IPS DF 6.9 (cell line): ENCODE measurements around the gene SRPRA.
A peak's percentile ranks its signal among the peaks of the same experiment; 100 is the strongest.
"Not testable (repeated sequence)": the region's sequence is repeated elsewhere in the genome, so short reads cannot be mapped to it uniquely, and the experiment has no call there.

Experiments used
- DNase-seq: peaks from one replicate; pipeline ENCODE4 v3.0.0-alpha.2; 2013; ENCODE audit warnings: low read depth, low spot score
- H3K27ac ChIP-seq: one replicate; pipeline ENCODE4 v1.5.1; 2013; ENCODE audit warnings: low read length, control low read depth
- H3K27me3 ChIP-seq: 2 replicates; pipeline ENCODE4 v1.6.1; 2013; ENCODE audit warnings: mild to moderate bottlenecking, low read length; ENCODE audit not compliant: control insufficient read depth, insufficient read depth
- H3K36me3 ChIP-seq: 2 replicates; pipeline ENCODE4 v1.6.1; 2013; ENCODE audit warnings: low read length; ENCODE audit not compliant: control insufficient read depth, insufficient read depth
- H3K4me1 ChIP-seq: 2 replicates; pipeline ENCODE4 v1.6.1; 2013; ENCODE audit warnings: low read length; ENCODE audit not compliant: control insufficient read depth, insufficient read depth
- H3K4me3 ChIP-seq: 2 replicates; pipeline ENCODE4 v1.5.1; 2013; ENCODE audit warnings: mild to moderate bottlenecking, low read length
- H3K9me3 ChIP-seq: 2 replicates; pipeline ENCODE4 v1.6.1; 2013; ENCODE audit warnings: low read length, inconsistent platforms; ENCODE audit not compliant: control insufficient read depth, insufficient read depth
- WGBS: extraction: QIAGEN DNeasy Blood & Tissue Kit; methylation state at CpG from one replicate; pipeline ENCODE4 v1.1.7; 2013; ENCODE audit warnings: mixed read lengths, missing lambda C conversion rate; ENCODE audit not compliant: insufficient read length, insufficient coverage; 5-methylcytosine and 5-hydroxymethylcytosine counted together

The SRPRA gene

GRCh38 chr11:126268708-126269579 is at the start of gene SRPRA, which contains the start of gene FOXRED1:
TSS of gene SRPRA (minus strand) at chr11:126268895. CDS start at chr11:126268804, 91 bp downstream.
TSS of gene FOXRED1 (plus strand) at chr11:126269154. CDS start at chr11:126269207, 53 bp downstream.
- Histone ChIP-seq H3K27me3 (no peaks in the 10 kb centered on the region), H3K36me3 (peaks cover 39% of the 10 kb centered on the region; the same call in 1 of the 2 replicates), H3K27ac (no peak within 1 kb of the TSS), H3K4me1 (no peaks in the 10 kb centered on the region; the same call in 1 of the 2 replicates), H3K4me3 (peak within 1 kb of the TSS; percentile 82), H3K9me3 (no peaks in the 10 kb centered on the region)
- WGBS: no CpG with 5 or more reads among the region's 64 CpGs
- peak; percentile 96 for DNase-seq

GRCh38 chr11:126317756-126318573 is 49.3 kb upstream of the SRPRA start:
- WGBS: no CpG with 5 or more reads among the region's 14 CpGs
- no peak for DNase-seq
- H3K27ac ChIP-seq: no peak overlapping the region
- H3K9me3 ChIP-seq: no peaks in the 10 kb centered on the region
- no peaks in the 10 kb centered on the region for H3K36me3 ChIP-seq
- H3K4me3 ChIP-seq: no peak overlapping the region
- no peaks in the 10 kb centered on the region for H3K27me3 ChIP-seq
- H3K4me1 ChIP-seq: no peaks in the 10 kb centered on the region

- Histone ChIP-seq H3K36me3 (no peaks in the 10 kb centered on the region), H3K4me3 (no peak overlapping the region), H3K27me3 (no peaks in the 10 kb centered on the region), H3K4me1 (no peaks in the 10 kb centered on the region), H3K27ac (no peak overlapping the region), H3K9me3 (no peaks in the 10 kb centered on the region)
- no CpG with 5 or more reads among the region's 1 CpG for WGBS
- DNase-seq: no peak
Observed at GRCh38 chr11:126317432-126317755, 48.7 kb upstream of the SRPRA start.

GRCh38 chr11:126313826-126314225 is 45.1 kb upstream of the SRPRA start:
- DNase-seq: no peak

GRCh38 chr11:126312961-126313360 is 44.3 kb upstream of the SRPRA start:
- Histone ChIP-seq H3K9me3 (no peaks in the 10 kb centered on the region), H3K27ac (no peak overlapping the region), H3K4me3 (no peak overlapping the region), H3K27me3 (no peaks in the 10 kb centered on the region), H3K4me1 (no peaks in the 10 kb centered on the region), H3K36me3 (0 out of 2 replicates have a peak, but pooled peaks cover 2% of the 10 kb centered on the region)
- WGBS: no CpG with 5 or more reads among the region's 8 CpGs
- no peak for DNase-seq

More at GRCh38 chr11:126313826-126314225, 45.1 kb upstream of the SRPRA start:
- H3K4me1 ChIP-seq: no peaks in the 10 kb centered on the region
- 0 out of 2 replicates have a peak, but pooled peaks cover 2% of the 10 kb centered on the region for H3K36me3 ChIP-seq
- no peak overlapping the region for H3K27ac ChIP-seq
- H3K9me3 ChIP-seq: no peaks in the 10 kb centered on the region
- WGBS: no CpG with 5 or more reads among the region's 5 CpGs
- H3K27me3 ChIP-seq: no peaks in the 10 kb centered on the region
- H3K4me3 ChIP-seq: no peak overlapping the region

GRCh38 chr11:126311401-126312291 is 43.0 kb upstream of the SRPRA start:
- Histone ChIP-seq H3K36me3 (0 out of 2 replicates have a peak, but pooled peaks cover 2% of the 10 kb centered on the region), H3K27me3 (no peaks in the 10 kb centered on the region), H3K9me3 (no peaks in the 10 kb centered on the region), H3K27ac (no peak overlapping the region), H3K4me3 (no peak overlapping the region), H3K4me1 (no peaks in the 10 kb centered on the region)
- no CpG with 5 or more reads among the region's 14 CpGs for WGBS
- no peak for DNase-seq

- no peak for DNase-seq
- 0 out of 2 replicates have a peak, but pooled peaks cover 2% of the 10 kb centered on the region for H3K36me3 ChIP-seq
- no peak overlapping the region for H3K27ac ChIP-seq
- H3K27me3 ChIP-seq: no peaks in the 10 kb centered on the region
- no peaks in the 10 kb centered on the region for H3K4me1 ChIP-seq
- no peaks in the 10 kb centered on the region for H3K9me3 ChIP-seq
- no peak overlapping the region for H3K4me3 ChIP-seq
- no CpG with 5 or more reads among the region's 6 CpGs for WGBS
Observed at GRCh38 chr11:126310992-126311310, 42.3 kb upstream of the SRPRA start.

- Histone ChIP-seq H3K9me3 (no peaks in the 10 kb centered on the region), H3K36me3 (0 out of 2 replicates have a peak, but pooled peaks cover 2% of the 10 kb centered on the region), H3K4me1 (no peaks in the 10 kb centered on the region), H3K27ac (no peak overlapping the region), H3K27me3 (no peaks in the 10 kb centered on the region), H3K4me3 (no peak overlapping the region)
- WGBS: no CpG with 5 or more reads among the region's 12 CpGs
- peak; percentile 63 for DNase-seq
Observed at GRCh38 chr11:126310200-126310991, 41.7 kb upstream of the SRPRA start.

GRCh38 chr11:126308771-126309170 is 40.1 kb upstream of the SRPRA start:
- not testable (repeated sequence) for H3K4me1 ChIP-seq, DNase-seq, H3K4me3 ChIP-seq, H3K9me3 ChIP-seq, H3K36me3 ChIP-seq, H3K27ac ChIP-seq, H3K27me3 ChIP-seq
- no CpG with 5 or more reads among the region's 4 CpGs for WGBS
